Subcutaneous adipose tissue (tissue), 4 donors: ENCODE data around the gene GSDMA. TPM values are rescaled to one million over a fixed set of nuclear protein-coding genes. Genes with fewer than 3 reads are reported as not detected.

Experiments used
- total RNA-seq, 4 donors: library from RNA; depleted of rRNA; stranded (reverse); fragments of >200 nt; gene quantifications; one replicate each; pipeline ENCODE4 v1.1.0, GENCODE V29; 2016
- TF ChIP-seq, protein P1 (sequence below): fragments of 450-650 bp; IDR thresholded peaks from one replicate; pipeline ENCODE4 v1.5.1; 2016; ENCODE audit warnings: low read depth, mild to moderate bottlenecking, control low read depth, antibody characterized with exemption, moderate library complexity

Gene GSDMA
- total RNA-seq, 4 donors from 2014 or later: 1.3 to 9.0 (median 7.1) TPM; not detected in 1

- TF ChIP-seq, protein P1, sequence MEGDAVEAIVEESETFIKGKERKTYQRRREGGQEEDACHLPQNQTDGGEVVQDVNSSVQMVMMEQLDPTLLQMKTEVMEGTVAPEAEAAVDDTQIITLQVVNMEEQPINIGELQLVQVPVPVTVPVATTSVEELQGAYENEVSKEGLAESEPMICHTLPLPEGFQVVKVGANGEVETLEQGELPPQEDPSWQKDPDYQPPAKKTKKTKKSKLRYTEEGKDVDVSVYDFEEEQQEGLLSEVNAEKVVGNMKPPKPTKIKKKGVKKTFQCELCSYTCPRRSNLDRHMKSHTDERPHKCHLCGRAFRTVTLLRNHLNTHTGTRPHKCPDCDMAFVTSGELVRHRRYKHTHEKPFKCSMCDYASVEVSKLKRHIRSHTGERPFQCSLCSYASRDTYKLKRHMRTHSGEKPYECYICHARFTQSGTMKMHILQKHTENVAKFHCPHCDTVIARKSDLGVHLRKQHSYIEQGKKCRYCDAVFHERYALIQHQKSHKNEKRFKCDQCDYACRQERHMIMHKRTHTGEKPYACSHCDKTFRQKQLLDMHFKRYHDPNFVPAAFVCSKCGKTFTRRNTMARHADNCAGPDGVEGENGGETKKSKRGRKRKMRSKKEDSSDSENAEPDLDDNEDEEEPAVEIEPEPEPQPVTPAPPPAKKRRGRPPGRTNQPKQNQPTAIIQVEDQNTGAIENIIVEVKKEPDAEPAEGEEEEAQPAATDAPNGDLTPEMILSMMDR: no peak
Observed at GRCh38 chr17:39926588-39927100, 36.2 kb upstream of the GSDMA start.

DNA sequence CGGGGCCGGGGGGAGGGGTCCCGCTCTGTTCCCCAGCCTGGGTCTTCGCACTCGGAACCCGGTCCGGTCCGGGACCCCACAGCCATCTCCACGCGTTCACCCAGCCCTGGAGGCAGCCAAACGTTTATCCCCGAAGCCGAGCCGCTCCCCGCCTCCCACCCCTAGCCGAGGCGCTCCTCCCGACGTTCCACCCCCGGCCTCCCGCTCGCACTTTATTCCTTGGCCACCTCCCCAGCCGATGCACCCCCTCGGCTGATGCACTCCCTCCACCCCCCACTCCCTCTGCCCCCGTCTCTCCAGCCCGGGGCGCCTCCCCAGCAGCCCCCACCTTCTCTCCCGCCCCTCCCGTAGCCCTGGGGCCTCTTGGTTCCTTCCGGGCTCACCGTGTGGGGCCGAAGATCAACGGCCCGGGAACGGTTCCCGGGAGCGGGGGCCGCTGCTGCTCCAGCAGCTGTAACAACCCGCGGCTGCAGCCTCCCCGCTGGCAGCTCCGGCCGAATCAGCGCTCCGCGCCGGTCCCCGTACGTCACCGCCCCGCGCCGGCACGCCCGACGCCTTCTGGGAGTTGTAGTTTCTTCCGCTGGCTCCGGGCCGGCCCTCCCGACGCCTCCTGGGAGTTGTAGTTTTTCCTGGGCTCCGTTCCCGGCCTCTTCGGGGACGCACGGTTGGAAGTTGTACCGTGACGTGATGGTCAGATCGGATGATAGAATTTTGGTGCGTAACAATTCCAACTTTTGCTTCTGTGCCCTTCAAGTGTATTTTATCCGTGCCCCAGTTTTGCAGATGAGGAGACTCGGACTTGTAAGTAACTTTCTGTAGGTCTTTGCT, 35.5 kb upstream of the GSDMA start, which contains the start of the genes LRRC3C and ORMDL3:
Gene LRRC3C, plus strand, starts transcription at position 632 of the 828 bp plus-strand sequence. CDS start 13,792 bp downstream, outside the sequence.
Gene ORMDL3, minus strand, starts transcription at position 501 of the 828 bp plus-strand sequence. CDS start 3,398 bp downstream, outside the sequence.
- TF ChIP-seq, protein P1: no peak

DNA sequence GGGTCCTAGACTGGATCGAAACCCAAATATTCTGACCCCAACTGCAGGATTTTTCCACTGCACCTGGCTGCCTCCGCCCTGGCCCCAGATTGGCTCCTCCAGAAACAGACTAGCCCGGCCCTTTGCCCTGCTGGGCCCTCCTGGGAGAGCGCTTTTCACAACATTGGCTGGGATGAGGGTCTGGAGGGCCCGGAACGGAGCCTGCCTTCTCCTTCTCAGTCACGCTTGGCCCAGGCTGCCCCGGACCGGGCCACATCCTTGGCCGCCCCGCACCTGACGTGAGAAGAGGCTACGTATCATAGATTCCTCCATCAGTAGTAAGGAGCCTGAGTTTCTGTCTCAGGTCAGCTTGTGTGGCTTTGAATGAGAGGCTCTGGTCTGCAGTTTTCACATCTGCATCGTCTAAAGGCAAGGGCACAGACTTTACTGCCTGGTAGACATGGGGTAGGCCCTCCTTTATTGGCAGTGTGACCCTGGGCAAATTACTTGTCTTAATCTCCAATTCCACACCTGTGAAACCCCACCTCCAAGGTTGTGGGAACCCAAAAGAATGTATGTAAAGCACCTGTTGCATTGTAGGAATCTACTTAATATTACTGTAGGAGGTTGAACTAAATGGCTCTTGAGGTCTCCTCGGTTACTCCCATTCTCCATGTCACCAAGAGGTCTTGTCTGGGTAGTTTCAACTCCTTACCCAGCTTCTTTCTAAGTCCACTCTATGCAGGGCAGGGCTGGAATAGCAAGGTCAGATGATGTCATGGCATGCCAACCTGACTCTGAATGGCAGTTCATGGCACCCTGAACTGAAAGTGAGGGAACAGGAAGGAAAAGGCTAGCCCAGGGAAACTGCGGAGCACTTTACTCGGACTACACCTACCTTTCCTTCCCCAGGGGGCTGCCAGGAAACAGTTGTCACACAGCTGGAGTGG, 34.6 kb upstream of the GSDMA start:
- TF ChIP-seq, protein P1: no peak

GRCh38 chr17:39928858-39929645, 33.8 kb upstream of the GSDMA start:
- TF ChIP-seq, protein P1: no peak

DNA sequence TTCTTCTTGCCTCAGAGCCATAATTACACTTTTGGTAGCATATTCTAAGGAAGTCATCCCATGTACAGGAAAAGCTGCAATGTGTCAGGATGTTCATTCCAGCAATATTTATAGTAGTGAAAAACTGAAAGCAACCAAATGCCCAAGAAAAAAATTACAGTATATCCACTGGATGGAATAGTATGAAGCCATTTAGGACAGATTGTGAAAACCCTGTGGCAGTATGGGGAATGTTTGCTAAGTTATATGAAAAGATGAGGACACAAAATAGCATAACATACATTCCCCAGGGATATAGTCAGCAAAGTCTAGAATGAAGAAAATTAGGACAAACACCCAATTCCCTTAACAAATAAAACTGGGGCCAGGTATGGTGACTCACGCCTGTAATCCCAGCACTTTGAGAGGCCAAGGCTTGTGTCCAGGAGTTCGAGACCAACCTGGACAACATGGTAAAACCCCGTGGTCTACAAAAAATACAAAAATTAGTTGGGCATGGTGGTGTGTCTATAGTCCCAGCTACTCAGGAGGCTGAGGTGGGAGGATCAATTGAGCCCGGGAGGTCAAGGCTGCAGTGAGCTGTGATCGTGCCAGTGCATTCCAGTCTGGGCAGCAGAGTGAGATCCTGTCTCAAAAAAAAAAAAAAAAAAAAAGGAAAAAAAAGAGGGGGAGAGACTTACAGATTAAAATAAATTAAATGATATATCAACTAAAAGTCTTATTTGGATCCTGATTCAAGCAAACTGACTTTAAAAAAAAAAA, 33.0 kb upstream of the GSDMA start:
- TF ChIP-seq, protein P1: no peak

GRCh38 chr17:39933912-39934311, 28.9 kb upstream of the GSDMA start:
- TF ChIP-seq, protein P1: no peak
